GM19035 (cell line): Measurements from ENCODE around the gene ACTMAP.

Experiments
- ATAC-seq: cut with Tn5 transposase; IDR thresholded peaks from one replicate; pipeline ENCODE4 v1.9.1; 2021; ENCODE audit not compliant: unreplicated experiment

ACTMAP gene

GRCh38 chr19:40701758-40702157 lies 48.5 kb downstream of the ACTMAP start:
- no peak for ATAC-seq

- ATAC-seq = no peak
Observed at GRCh38 chr19:40700083-40700482, 50.2 kb downstream of the ACTMAP start.

GRCh38 chr19:40697007-40697406 lies 53.3 kb downstream of the ACTMAP start:
- ATAC-seq = no peak

GRCh38 chr19:40695881-40696280 lies 54.4 kb downstream of the ACTMAP start:
- ATAC-seq = no peak

- ATAC-seq = no peak
Observed at GRCh38 chr19:40693896-40694295, 56.4 kb downstream of the ACTMAP start.

- ATAC-seq = no peak
Observed at GRCh38 chr19:40693150-40693788, 57.0 kb downstream of the ACTMAP start.

- no peak for ATAC-seq
Observed at GRCh38 chr19:40692212-40692551, 58.1 kb downstream of the ACTMAP start.

GRCh38 chr19:40691421-40692211 lies 58.7 kb downstream of the ACTMAP start:
- no peak for ATAC-seq
